Activated effector memory CD4-positive, alpha-beta T cell treated with Interleukin-2 at 50 U/mL for 16 hours (primary cell): ENCODE results near the gene BCL7B.
"Not testable (repeated sequence)": the region's sequence is repeated elsewhere in the genome, so short reads cannot be mapped to it uniquely, and the experiment has no call there.

Experiments used
- DNase-seq: peaks from one replicate; pipeline ENCODE4 v3.0.0-alpha.2; 2020

Gene BCL7B

GRCh38 chr7:73570977-73571376 lies 13.5 kb upstream of the BCL7B start:
- DNase-seq: no peak

GRCh38 chr7:73570521-73570920 lies 13.0 kb upstream of the BCL7B start:
- DNase-seq: no peak

DNA sequence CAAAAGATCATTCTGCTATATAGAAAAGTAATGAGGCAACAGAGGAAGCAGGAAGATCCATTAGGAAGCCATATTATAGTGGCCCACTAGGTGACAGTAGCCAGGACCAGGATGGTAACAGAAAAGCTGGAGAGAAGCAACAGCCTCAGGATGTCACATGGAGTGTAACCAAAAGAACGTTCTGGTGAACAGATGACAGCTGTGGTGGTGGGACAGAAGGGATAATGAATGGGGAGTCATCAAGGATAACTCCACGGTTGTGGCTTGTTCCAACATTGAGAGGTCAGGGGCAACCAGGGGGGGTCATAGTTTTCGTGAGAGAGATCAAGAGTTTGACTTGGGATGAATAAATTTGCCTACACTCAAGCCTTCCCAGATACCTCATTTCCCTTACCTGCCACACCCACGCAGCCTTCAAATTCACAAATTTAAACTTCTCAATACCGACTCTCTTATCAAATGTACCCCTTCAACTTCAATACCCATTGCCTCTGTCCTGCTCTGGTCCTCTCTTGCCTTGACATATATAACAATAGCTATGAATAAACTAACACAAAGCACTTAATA lies 11.6 kb upstream of the BCL7B start:
- DNase-seq: no peak

DNA sequence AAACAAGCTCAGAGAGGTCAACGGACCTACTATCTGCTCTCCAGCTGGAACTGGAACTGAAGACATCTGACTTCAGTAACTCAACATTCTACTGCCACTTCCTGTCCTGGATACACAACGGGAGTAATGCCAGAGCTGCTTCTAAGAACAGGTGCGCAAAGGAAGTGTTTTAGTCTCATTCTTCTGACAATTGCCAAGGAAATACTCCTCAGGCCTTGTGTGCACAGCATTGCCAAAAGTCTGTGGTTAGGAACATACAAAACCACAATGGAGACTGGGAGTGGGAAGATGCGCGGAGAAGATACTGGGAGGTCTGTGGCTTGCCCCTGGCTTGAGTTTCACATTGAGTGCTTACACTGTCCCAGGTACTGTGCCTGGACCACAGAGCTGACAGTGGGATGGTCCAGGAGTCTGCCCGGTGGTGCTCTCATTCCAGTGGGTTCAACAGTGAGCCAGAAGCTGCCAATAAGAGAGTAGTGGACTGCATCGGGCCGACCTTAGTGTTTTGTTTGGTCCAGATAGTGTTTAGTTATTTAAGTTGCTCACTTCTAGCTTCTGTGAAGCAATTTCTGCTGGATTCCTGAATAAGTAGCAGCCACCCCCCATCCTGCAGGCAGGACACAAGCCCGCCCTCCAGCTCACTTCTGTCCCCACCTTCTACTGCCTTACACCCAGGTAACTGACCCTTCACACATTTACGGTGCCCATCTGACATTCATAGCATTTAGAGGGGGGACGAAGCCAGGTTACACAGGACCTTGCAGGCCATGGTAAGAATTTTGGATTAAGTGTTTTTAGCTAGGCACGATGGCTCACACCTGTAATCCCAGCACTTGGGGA lies 10.6 kb upstream of the BCL7B start:
- DNase-seq: no peak

GRCh38 chr7:73567140-73567539 lies 9.7 kb upstream of the BCL7B start:
- DNase-seq: no peak

DNA sequence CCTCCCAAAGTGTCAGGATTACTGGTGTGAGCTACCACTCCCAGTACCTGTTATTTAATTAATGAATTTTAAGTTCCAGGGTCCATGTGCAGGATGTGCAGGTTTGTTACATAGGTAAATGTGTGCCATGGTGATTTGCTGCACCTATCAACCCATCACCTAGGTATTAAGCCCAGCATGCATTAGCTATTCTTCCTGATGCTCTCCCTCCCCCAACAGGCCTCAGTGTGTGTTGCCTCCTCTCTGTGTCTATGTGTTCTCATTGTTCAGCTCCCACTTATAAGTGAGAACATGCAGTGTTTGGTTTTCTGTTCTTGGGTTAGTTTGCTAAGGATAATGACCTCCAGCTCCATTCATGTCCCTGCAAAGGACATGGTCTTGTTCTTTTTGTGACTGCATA lies 8.9 kb upstream of the BCL7B start:
- DNase-seq: not testable (repeated sequence)

- no peak for DNase-seq
These were observed 8.3 kb upstream of the BCL7B start for GRCh38 chr7:73565675-73566340.

DNA sequence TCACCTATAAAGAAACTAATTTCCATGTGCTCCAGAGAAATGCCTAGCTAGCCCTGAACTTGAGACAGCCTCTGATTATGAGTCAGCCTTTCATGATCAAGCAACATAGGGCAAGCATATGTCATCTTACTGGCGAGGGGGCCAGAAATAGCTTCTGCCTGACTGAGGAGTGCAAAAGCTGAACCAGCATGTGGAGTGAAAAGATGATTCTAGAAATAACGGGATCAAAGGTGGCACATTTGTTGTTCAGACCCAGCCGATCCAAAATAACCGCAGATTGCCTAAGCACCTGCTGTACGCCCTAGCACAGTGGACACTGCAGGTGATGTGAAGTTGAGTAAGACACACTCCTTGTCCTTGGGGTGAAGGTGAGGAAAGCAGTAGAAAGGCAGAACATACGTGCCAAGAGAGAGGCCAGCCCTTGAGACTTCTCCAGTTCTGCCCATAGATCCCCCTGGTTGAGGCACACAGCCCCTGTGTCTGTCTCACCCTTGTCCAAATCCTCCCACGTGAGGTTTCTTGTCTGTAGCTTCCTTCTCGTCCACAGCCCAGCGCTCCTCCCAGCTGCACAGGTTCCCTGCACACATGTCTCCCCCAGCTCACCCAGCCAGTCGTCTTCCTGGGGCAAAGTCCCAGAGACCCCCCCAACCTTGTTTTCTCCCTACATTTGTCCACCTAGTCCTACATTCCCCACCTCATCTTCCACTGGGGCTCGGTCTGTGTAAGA lies 2.8 kb upstream of the BCL7B start:
- DNase-seq: no peak

DNA sequence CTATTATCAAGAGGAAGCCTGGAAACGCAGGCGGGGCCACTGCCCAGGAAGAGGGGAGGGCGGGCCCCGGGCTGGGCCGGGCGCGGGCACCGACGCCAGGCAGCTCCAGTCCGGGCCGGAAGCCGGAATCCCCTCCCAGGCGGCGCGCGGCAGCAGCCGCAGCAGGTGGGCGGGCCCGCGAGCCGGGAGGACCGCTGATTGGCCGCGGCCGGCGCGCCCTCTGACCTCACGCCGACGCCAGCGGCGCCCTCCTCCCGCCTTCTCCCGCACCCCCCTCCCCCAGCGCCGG lies 438 bp downstream of the BCL7B start:
- peak; percentile 91 for DNase-seq

DNA sequence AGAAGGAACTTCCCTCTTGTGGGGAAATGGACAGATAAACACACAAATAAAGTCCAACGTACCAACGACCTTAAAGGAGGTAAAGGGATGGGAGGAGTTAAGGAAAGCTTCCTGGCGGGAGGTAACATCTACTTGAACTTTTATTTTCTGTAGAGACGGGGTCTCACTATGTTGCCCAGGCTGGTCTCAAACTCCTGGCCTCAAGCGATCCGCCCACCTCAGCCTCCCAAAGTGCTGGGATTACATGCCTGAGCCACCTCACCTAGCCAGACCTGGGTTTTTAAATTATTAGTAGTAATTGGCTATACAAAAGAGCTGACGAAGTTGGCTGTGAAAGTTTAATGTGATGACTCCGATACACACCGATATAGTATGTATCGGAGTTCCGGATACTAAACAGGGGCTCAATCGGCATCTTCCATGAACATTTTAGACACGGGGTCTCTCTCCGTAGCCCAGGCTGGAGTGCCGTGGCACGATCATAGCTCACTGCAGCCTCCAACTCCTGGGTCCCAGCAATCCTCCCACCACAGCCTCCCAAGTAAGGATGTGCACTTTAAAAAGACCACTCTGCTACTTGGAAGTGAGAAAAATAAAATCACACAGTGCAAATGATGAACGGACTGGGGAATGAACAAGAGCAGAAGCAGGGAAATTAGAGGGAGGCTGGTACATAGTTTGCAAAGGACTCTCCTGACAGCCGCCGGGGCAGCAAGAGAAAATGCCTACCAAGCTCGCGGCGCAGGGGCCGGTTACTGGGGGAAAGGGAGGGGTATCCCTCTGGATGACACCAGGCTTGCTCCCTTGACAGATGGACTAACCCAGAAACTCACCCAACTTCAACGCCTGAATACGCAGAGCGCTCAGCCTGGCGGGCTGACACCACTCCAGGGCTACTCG lies 1.0 kb downstream of the BCL7B start:
- no peak for DNase-seq

DNA sequence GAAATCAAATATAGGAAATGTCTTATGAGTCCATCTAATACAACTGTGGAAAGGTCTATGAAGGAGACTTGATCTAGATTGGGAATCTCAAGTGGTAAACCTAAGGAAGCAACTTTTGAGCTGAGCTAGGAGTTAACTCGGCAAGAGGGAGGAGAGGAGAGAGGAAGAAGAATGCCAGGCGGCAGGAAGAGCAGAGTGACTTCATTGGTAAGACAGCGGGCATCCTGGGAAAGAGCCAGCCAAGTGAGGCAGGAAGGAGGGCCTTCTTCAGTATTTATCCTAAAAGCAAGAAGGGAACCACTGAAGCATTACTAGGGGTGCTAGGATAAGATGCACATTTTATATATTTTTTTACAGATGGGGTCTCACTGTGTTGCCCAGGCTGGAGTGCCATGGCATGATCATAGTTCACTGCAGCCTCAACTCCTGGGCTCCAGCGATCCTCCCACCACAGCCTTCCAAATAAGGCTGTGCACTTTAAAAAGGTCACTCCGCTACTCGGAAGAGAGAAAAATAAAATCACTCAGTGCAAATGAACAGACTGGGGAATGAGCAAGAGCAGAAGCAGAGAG lies 2.0 kb downstream of the BCL7B start:
- DNase-seq: no peak

DNA sequence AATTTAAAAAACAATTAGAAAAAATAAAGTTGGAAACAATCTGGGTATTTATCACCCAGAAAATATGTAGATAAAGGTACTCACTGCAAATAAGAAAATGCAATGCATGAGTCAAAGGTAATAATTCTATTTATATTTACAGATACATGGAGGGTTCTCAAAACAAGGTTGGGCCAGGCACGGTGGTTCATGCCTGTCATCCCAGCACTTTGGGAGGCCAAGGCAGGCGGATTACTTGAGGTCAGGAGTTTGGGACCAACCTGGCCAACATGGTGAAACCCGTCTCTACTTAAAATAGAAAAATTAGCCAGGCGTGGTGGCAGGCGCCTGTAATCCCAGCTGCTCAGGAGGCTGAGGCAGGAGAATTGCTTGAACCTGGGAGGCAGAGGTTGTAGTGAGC lies 7.4 kb downstream of the BCL7B start:
- not testable (repeated sequence) for DNase-seq

GRCh38 chr7:73549176-73549575 lies 8.3 kb downstream of the BCL7B start:
- no peak for DNase-seq

- no peak for DNase-seq
These were observed 9.6 kb downstream of the BCL7B start for GRCh38 chr7:73547841-73548240.

DNA sequence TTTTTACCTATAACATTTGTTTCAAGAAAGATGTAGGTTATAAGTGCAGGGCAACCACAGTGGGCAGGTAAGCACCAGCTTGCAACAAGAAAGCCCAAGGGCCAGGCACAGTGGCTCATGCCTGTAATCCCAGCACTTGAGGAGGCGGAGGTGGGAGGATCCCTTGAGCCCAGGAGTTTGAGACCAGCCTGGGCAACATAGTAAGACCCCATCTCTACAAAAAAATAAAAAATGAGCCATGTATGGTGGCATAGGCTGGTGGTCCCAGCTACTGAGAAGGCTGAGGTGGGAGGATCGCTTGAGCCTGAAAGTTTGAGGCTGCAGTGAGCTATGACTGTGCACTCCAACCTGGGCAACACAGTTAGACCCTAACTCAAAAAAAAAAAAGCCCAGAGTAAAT lies 12.8 kb downstream of the BCL7B start:
- no peak for DNase-seq

DNA sequence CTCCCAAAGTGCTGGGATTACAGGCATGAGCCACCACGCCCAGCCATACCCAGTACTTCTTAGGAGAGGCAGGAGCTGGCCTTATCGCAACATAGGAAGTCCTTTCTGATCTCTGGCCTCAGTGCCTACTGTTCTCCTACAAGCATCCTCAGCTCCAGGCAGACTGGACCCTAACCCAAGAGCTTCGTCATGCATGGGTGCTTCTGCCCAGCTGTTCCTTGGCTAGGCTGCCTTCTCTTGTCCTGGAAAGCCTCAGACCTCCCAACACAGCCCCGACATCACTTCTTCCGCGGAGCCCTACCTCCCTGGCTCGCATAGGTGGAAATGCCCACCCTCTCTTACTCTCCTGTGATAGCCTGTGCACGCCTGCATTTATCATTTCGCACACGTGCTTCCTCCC lies 15.8 kb downstream of the BCL7B start:
- no peak for DNase-seq

DNA sequence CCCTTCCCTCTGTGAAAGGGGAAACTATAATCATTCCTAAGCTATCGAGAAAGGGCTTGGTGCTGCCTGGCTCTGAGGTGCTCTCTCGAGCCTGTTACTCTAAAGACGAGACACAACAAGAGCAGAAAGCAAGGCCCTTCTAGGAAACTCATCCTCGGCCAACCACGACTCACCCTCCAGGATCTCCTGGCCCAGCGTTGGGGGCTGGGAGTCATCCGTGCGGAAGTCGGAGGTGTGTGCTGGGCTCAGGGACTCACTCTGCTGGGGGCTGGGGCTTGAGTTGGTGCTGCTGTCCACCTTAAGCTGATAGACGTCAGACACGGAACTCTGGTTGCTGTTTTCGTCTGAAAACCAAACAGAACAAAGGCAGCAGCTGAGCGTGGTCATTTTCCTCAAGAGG lies 17.8 kb downstream of the BCL7B start:
- DNase-seq: no peak

DNA sequence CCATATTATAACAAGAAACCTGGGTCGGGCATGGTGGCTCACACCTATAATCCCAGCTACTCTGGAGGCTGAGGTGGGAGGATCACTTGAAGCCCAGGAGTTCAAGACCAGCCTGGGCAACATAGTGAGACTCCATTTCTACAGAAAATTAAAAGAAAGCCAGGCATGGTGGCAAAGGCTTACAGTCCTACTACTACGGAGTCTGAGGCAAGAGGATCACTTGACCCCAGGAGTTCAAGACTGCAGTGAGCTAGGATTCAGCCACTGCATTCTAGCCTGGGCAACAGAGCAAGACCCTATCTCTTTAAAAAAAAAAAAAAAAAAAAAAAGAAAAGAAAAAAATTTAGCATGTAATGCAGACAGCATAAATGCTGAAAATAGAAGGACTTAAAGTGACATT lies 19.0 kb downstream of the BCL7B start:
- not testable (repeated sequence) for DNase-seq

DNA sequence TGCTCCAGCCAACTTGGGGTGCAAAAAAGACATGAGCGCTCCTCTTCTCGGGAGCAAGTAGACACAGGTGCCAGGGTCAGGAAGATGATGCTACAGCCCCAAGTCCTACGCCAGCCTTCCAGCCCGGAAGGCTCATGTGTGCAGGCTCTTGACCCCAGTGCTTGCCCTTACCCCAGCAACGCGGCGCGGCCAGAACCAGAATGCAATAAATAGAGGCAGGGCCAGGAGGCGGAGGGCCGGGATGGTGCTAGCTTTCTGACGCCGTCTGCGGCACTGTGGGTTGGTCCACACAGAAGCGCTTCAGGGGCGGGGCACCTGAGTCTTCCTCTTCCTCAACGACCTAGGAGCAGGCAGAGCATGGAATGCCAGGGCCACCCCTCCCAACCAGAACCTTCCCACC lies 20.4 kb downstream of the BCL7B start:
- no peak for DNase-seq

DNA sequence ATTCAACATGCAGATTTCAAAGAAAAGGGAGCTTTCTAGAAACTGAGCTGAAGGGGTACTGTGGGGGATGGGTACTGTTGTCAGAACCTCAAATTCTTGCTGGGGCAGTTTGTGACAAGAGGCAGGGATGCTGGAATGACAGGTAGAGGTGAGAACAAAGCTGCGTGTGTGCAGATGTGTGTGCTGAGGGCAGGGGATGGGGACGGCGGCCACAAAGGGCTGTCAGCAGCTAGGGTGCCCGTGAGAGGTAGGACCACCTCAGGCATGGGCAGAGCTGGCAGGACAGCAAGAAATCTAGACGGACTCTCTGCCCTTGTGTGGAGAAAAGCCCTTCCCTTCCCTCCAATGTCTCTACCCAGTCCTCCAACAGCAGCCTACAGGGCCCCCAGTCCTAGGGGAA lies 21.0 kb downstream of the BCL7B start:
- no peak for DNase-seq

- not testable (repeated sequence) for DNase-seq
These were observed 21.6 kb downstream of the BCL7B start for GRCh38 chr7:73535918-73536317.

GRCh38 chr7:73533742-73534141 lies 23.7 kb downstream of the BCL7B start:
- DNase-seq: no peak
